ENCODE measurements around the gene DPYSL5.
A peak's percentile ranks its signal among the peaks of the same experiment; 100 is the strongest.
"Not testable (repeated sequence)": the region's sequence is repeated elsewhere in the genome, so short reads cannot be mapped to it uniquely, and the experiment has no call there.

Gene DPYSL5

GRCh38 chr2:26903676-26904075 is 55.7 kb downstream of the DPYSL5 start:
- DNase-seq = no peak

GRCh38 chr2:26904839-26905238 is 56.9 kb downstream of the DPYSL5 start:
- DNase-seq = no peak

GRCh38 chr2:26905341-26906198 is 57.6 kb downstream of the DPYSL5 start:
- DNase-seq = no peak

- no peak for DNase-seq
Measured at GRCh38 chr2:26907416-26907815, 59.5 kb downstream of the DPYSL5 start.

GRCh38 chr2:26910176-26910575 is 62.2 kb downstream of the DPYSL5 start:
- no peak for DNase-seq

- peak; percentile 94 for DNase-seq
Measured at GRCh38 chr2:26911911-26912861, 64.3 kb downstream of the DPYSL5 start.

- DNase-seq = peak; percentile 70
Measured at GRCh38 chr2:26913606-26913998, 65.7 kb downstream of the DPYSL5 start.

GRCh38 chr2:26913999-26914658 is 66.2 kb downstream of the DPYSL5 start:
- DNase-seq = peak; percentile 87

- no peak for DNase-seq
Measured at GRCh38 chr2:26914659-26915310, 66.9 kb downstream of the DPYSL5 start.

- DNase-seq = no peak
Measured at GRCh38 chr2:26915316-26915715, 67.4 kb downstream of the DPYSL5 start.

- DNase-seq = no peak
Measured at GRCh38 chr2:26916128-26916692, 68.3 kb downstream of the DPYSL5 start.

GRCh38 chr2:26917135-26917836 is 69.4 kb downstream of the DPYSL5 start:
- no peak for DNase-seq

- no peak for DNase-seq
Measured at GRCh38 chr2:26921323-26921722, 73.4 kb downstream of the DPYSL5 start.

GRCh38 chr2:26922405-26923188 is 74.7 kb downstream of the DPYSL5 start:
- DNase-seq = peak; percentile 82

- DNase-seq = not testable (repeated sequence)
Measured at GRCh38 chr2:26923189-26923466, 75.2 kb downstream of the DPYSL5 start.

GRCh38 chr2:26924731-26925099 is 76.8 kb downstream of the DPYSL5 start:
- DNase-seq = no peak

- peak; percentile 72 for DNase-seq
Measured at GRCh38 chr2:26925100-26925791, 77.3 kb downstream of the DPYSL5 start.

GRCh38 chr2:26927221-26927620 is 79.3 kb downstream of the DPYSL5 start:
- DNase-seq = no peak

GRCh38 chr2:26932974-26933373 is 85.0 kb downstream of the DPYSL5 start:
- DNase-seq = no peak
